ENCODE measurements around the gene MAPKAP1. TPM values are rescaled to one million over a fixed set of nuclear protein-coding genes. Genes with fewer than 3 reads are reported as not detected.

The MAPKAP1 gene
- polyA plus RNA-seq, 3 donors: 39.9 to 57.5 (median 44.1) TPM

DNA sequence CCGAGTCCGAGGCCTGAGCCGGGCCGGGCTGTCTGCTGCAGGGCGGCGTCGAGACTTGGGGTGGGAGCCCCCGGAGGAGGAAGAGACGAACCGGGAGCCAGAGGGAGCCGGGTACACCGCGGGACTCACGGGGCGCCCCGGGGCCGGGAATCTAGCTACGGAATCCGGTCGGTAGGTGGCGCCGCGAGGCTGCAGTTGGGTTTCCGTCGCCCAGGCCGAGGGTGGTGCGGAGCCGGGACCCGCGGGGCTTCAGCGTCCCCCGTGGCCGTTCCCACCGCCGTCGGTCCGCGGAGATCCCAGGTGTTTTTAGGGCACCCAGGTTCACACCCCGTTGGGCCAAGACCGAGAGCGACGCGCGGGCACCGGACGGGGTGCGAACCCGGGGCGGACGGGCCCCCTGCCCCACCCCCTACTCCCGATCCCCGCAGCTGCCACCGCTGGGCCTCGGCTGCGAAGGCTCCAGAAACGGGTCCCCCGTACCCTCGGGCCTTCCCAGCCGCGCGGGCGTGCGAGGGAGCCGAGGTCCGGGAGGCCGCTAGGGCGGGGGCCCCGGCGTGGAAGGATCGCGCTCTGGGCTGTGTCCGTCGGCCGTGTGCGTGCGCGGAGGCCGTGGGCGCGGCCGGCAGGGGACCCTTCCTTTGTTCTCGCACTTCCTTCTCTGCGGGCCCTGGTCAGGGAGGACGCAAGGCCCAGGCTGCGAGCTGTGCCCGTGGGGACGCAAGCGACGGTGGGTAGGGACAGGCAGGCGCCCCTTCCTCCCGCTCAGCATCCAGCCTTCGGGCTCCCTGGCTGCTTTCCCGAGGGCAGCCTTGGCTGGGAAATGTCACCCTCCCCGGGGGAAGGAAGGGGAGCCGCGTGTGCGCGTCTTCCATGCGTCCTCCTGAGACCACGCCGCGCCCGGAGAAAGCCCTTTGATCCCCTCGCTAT lies 298.8 kb downstream of the MAPKAP1 start:
- Mint-ChIP-seq H3K4me1 (peaks cover 20% of the 10 kb centered on the region), H3K27me3 (ENCODE audit: low read depth in 3 of 3) (peaks cover 24 to 33% (median 30%) of the 10 kb centered on the region in 3 donors)
- peaks cover 8 to 15% of the 10 kb centered on the region in 2 donors for H3K4me1 ChIP-seq (ENCODE audit: control insufficient read depth in 1 of 2, insufficient read depth in 2 of 2, low read length in 2 of 2)

GRCh38 chr9:125407432-125407973 lies 299.5 kb downstream of the MAPKAP1 start:
- intact Hi-C loops (cut with micrococcal nuclease): loop anchor here (5.0 to 10.0 kb wide), 4 partner anchors 697 to 1087 kb away; no protein-coding TSS in a partner anchor
- TF ChIP-seq, protein P1, sequence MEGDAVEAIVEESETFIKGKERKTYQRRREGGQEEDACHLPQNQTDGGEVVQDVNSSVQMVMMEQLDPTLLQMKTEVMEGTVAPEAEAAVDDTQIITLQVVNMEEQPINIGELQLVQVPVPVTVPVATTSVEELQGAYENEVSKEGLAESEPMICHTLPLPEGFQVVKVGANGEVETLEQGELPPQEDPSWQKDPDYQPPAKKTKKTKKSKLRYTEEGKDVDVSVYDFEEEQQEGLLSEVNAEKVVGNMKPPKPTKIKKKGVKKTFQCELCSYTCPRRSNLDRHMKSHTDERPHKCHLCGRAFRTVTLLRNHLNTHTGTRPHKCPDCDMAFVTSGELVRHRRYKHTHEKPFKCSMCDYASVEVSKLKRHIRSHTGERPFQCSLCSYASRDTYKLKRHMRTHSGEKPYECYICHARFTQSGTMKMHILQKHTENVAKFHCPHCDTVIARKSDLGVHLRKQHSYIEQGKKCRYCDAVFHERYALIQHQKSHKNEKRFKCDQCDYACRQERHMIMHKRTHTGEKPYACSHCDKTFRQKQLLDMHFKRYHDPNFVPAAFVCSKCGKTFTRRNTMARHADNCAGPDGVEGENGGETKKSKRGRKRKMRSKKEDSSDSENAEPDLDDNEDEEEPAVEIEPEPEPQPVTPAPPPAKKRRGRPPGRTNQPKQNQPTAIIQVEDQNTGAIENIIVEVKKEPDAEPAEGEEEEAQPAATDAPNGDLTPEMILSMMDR (IDR thresholded peaks at IDR 0.05): no peak
- peaks cover 20% of the 10 kb centered on the region for H3K4me1 Mint-ChIP-seq
- no peaks in the 10 kb centered on the region for H4K20me1 ChIP-seq (ENCODE audit: insufficient read depth, low read length)
- H3K4me2 ChIP-seq (replicated peaks; ENCODE audit: extremely low read depth, low read length, poor library complexity, severe bottlenecking): peak overlapping the region; percentile 88
- no peaks in the 10 kb centered on the region for H3K36me3 ChIP-seq (replicated peaks in 1 of 2; ENCODE audit: control insufficient read depth in 1 of 2, insufficient read depth in 2 of 2, low read length in 2 of 2)
- H3K27ac ChIP-seq (ENCODE audit: low read depth in 1 of 2, low read length in 2 of 2): no peak overlapping the region
- peaks cover 8 to 15% of the 10 kb centered on the region in 2 donors for H3K4me1 ChIP-seq (ENCODE audit: control insufficient read depth in 1 of 2, insufficient read depth in 2 of 2, low read length in 2 of 2)
- H3K9me3 Mint-ChIP-seq: peaks cover 0 to 6% (median 0%) of the 10 kb centered on the region in 7 donors
- H3K79me2 ChIP-seq (ENCODE audit: insufficient read depth, low read length): no peaks in the 10 kb centered on the region
- peak overlapping the region; percentile 73 to 86 for H3K4me3 Mint-ChIP-seq
- peak overlapping the region in 1 of 7 donors; percentile 49 for H3K27ac Mint-ChIP-seq
- no peak for DNase-seq
- 65% methylated on average over 10 of the region's 17 CpGs for WGBS (ENCODE audit: insufficient coverage)
- peaks cover 0 to 3% of the 10 kb centered on the region in 2 donors for H3K36me3 Mint-ChIP-seq
- H3K27me3 ChIP-seq (ENCODE audit: control insufficient read depth in 2 of 2, insufficient read depth in 2 of 2, low read length in 2 of 2): peaks cover 0 to 17% of the 10 kb centered on the region in 2 donors
- H3K9ac ChIP-seq (ENCODE audit: insufficient read depth, low read length, poor library complexity, severe bottlenecking): peak overlapping the region; percentile 74
- H3K9me3 ChIP-seq (replicated peaks in 1 of 2; ENCODE audit: control insufficient read depth in 1 of 2, insufficient read depth in 1 of 2, low read length in 2 of 2): no peaks in the 10 kb centered on the region
- H3K27me3 Mint-ChIP-seq (ENCODE audit: low read depth in 3 of 3): peaks cover 24 to 33% (median 30%) of the 10 kb centered on the region in 3 donors
- peak overlapping the region; percentile 89 for H2AFZ ChIP-seq (ENCODE audit: insufficient read depth, low read depth, low read length, poor library complexity, severe bottlenecking)
- H3K4me3 ChIP-seq (replicated peaks in 1 of 3; ENCODE audit: low read depth in 2 of 3, low read length in 3 of 3): peak overlapping the region in 2 of 3 experiments; percentile 37 to 78

More for the DNA sequence above, 298.8 kb downstream of the MAPKAP1 start:
- Histone ChIP-seq H3K27ac (ENCODE audit: low read depth in 1 of 2, low read length in 2 of 2) (no peak overlapping the region), H3K36me3 (replicated peaks in 1 of 2; ENCODE audit: control insufficient read depth in 1 of 2, insufficient read depth in 2 of 2, low read length in 2 of 2) (no peaks in the 10 kb centered on the region), H3K9me3 (replicated peaks in 1 of 2; ENCODE audit: control insufficient read depth in 1 of 2, insufficient read depth in 1 of 2, low read length in 2 of 2) (no peaks in the 10 kb centered on the region), H4K20me1 (ENCODE audit: insufficient read depth, low read length) (no peaks in the 10 kb centered on the region), H3K27me3 (ENCODE audit: control insufficient read depth in 2 of 2, insufficient read depth in 2 of 2, low read length in 2 of 2) (peaks cover 0 to 17% of the 10 kb centered on the region in 2 donors), H3K4me2 (replicated peaks; ENCODE audit: extremely low read depth, low read length, poor library complexity, severe bottlenecking) (peak overlapping the region; percentile 88), H3K9ac (ENCODE audit: insufficient read depth, low read length, poor library complexity, severe bottlenecking) (peak overlapping the region; percentile 74), H3K79me2 (ENCODE audit: insufficient read depth, low read length) (no peaks in the 10 kb centered on the region), H2AFZ (ENCODE audit: insufficient read depth, low read depth, low read length, poor library complexity, severe bottlenecking) (peak overlapping the region; percentile 89), H3K4me3 (replicated peaks in 1 of 3; ENCODE audit: low read depth in 2 of 3, low read length in 3 of 3) (peak overlapping the region; percentile 35 to 78 (median 37))
- intact Hi-C loops (cut with micrococcal nuclease): loop anchor here (1.0 to 10.0 kb wide), 6 partner anchors 697 to 1087 kb away; no protein-coding TSS in a partner anchor
- WGBS (ENCODE audit: insufficient coverage): under 1% methylated on average over 91 of the region's 104 CpGs
- peak overlapping the region; percentile 73 to 86 for H3K4me3 Mint-ChIP-seq
- H3K36me3 Mint-ChIP-seq: peaks cover 0 to 3% of the 10 kb centered on the region in 2 donors
- DNase-seq: peak; percentile 56 to 66 (median 63)
- peaks cover 0 to 6% (median 0%) of the 10 kb centered on the region in 7 donors for H3K9me3 Mint-ChIP-seq
- H3K27ac Mint-ChIP-seq: peak overlapping the region in 2 of 7 donors; percentile 69 to 76
- TF ChIP-seq, protein P1 (IDR thresholded peaks at IDR 0.05): peak; percentile 97
